ACC112 (cell line): ENCODE data around the gene PDE1A.

Experiments used
- H2AFZ ChIP-seq: fragments of 200-600 bp; sonication (generic); one replicate; pipeline ENCODE4 v1.6.0; 2017; ENCODE audit warnings: antibody characterized with exemption, low read length; ENCODE audit not compliant: unreplicated experiment
- H3K27ac ChIP-seq: fragments of 200-600 bp; sonication (generic); 2 replicates; pipeline ENCODE4 v1.5.1; 2014; ENCODE audit warnings: low read depth, mild to moderate bottlenecking, antibody characterized with exemption, low read length, moderate library complexity
- H3K27me3 ChIP-seq: fragments of 200-600 bp; sonication (generic); 2 replicates; pipeline ENCODE4 v1.6.1; 2014; ENCODE audit warnings: mild to moderate bottlenecking, antibody characterized with exemption, low read length, moderate library complexity, mixed read lengths; ENCODE audit not compliant: insufficient read depth
- H3K36me3 ChIP-seq: fragments of 200-600 bp; sonication (generic); 2 replicates; pipeline ENCODE4 v1.6.1; 2016; ENCODE audit warnings: mild to moderate bottlenecking, antibody characterized with exemption, low read length, moderate library complexity, mixed read lengths; ENCODE audit not compliant: insufficient read depth
- H3K4me1 ChIP-seq: fragments of 200-600 bp; sonication (generic); one replicate; pipeline ENCODE4 v1.6.1; 2016; ENCODE audit warnings: low read length, mixed read lengths; ENCODE audit not compliant: insufficient read depth, unreplicated experiment, control insufficient read depth
- H3K4me3 ChIP-seq: fragments of 200-600 bp; sonication (generic); 2 replicates; pipeline ENCODE4 v1.5.1; 2014; ENCODE audit warnings: mild to moderate bottlenecking, low read depth, low read length
- H3K79me2 ChIP-seq: fragments of 200-600 bp; sonication (generic); one replicate; pipeline ENCODE4 v1.6.0; 2016; ENCODE audit warnings: low read length; ENCODE audit not compliant: control insufficient read depth, unreplicated experiment, insufficient read depth

The PDE1A gene

DNA sequence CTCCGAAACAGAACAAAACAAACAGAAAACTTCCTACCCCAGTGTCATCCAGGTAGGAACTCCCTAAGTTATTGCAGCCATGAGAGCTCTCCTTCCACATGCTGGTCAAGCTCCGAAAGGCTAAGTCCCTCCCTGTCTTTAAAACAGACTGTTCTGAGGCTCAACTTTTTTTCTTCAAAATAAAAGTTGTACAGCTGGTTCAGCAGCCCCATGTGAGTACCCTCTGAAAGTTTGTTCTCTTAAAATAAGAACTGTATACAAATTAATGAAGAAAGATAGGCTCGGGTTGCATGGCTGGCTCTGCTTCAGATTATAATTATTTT, at the start of gene PDE1A:
PDE1A (minus strand) TSS at position 119 of the 323 bp plus-strand sequence.
- H3K4me1 ChIP-seq, result peaks cover 20% of the 10 kb centered on the region
- H2AFZ ChIP-seq, result peak within 1 kb of the TSS; percentile 94
- H3K4me3 ChIP-seq, result peak within 1 kb of the TSS; percentile 70
- H3K79me2 ChIP-seq, result no peaks in the 10 kb centered on the region
- no peaks in the 10 kb centered on the region for H3K36me3 ChIP-seq
- H3K27me3 ChIP-seq, result no peaks in the 10 kb centered on the region
- H3K27ac ChIP-seq, result 0 out of 2 replicates have a peak within 1 kb of the TSS, but pooled peaks have one; percentile 15

DNA sequence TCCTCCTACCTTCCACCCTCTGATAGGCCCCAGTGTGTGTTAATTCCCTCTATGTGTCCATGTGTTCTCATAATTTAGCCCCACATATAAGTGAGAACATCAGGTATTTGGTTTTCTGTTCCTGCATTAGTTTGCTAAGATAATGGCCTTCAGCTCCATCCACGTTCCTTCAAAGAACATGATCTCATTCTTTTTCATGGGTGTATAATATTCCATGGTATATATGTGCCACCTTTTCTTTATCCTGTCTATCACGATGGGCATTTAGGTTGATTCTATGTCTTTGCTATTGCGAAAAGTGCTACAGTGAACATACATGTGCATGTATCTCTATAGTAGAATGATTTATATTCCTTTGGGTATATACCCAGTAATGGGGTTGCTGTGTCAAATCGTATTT, 46.8 kb upstream of the PDE1A start:
- no peaks in the 10 kb centered on the region for H3K27me3 ChIP-seq
- H3K79me2 ChIP-seq, result no peaks in the 10 kb centered on the region
- H3K27ac ChIP-seq, result no peak overlapping the region
- H3K4me3 ChIP-seq, result no peak overlapping the region
- no peaks in the 10 kb centered on the region for H3K36me3 ChIP-seq
- no peaks in the 10 kb centered on the region for H3K4me1 ChIP-seq
- no peak overlapping the region for H2AFZ ChIP-seq

DNA sequence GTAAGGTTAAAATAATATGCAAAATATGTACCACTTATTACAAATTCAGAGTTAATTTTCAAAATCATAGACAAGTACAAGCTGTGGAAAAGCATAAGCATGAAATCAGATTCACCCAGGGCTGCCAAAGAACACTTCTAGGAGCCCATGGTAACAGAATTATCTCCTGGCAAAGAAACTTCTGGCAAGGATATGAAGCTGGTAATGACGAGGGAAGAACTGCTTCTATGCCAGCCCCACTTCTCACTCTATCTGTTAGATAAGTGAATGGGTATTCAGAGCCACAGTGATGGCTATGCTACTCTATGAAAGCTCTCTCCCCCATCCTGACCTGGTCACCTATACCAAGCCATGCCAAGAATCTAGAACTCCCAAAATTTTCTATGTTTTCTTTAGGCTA, 36.9 kb upstream of the PDE1A start:
- H3K4me1 ChIP-seq, result no peaks in the 10 kb centered on the region
- no peak overlapping the region for H2AFZ ChIP-seq
- H3K4me3 ChIP-seq, result no peak overlapping the region
- no peak overlapping the region for H3K27ac ChIP-seq
- no peaks in the 10 kb centered on the region for H3K79me2 ChIP-seq
- H3K27me3 ChIP-seq, result no peaks in the 10 kb centered on the region
- no peaks in the 10 kb centered on the region for H3K36me3 ChIP-seq

GRCh38 chr2:182456784-182457183, 29.9 kb upstream of the PDE1A start:
- no peaks in the 10 kb centered on the region for H3K79me2 ChIP-seq
- no peak overlapping the region for H2AFZ ChIP-seq
- no peaks in the 10 kb centered on the region for H3K27me3 ChIP-seq
- H3K4me1 ChIP-seq, result no peaks in the 10 kb centered on the region
- no peak overlapping the region for H3K27ac ChIP-seq
- no peaks in the 10 kb centered on the region for H3K36me3 ChIP-seq
- no peak overlapping the region for H3K4me3 ChIP-seq

DNA sequence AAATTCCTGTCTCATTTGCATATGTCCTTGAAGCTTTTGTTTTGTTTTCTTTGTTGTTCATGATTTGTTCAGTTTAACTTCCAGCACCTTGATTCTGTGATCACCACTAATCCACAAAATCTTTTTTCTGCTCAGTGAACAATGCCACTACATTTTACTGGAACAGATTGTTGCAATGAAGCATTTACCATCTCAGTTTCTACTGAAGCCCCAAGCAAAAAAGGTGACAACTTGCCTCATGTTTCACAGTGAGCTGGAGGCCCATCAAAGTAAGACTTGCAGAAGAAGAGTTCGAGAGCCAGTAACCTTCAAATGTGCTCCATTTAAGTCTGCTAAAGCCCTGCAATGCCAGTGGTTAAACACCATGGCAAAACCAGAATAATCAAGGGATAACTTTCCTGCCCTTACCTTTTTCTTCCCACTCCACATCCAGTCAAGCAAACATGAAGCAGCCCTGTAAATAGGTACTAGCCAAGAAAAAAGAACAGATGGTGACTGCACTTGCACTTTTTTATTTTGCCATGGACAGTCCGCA, 25.7 kb upstream of the PDE1A start:
- no peak overlapping the region for H2AFZ ChIP-seq
- H3K27ac ChIP-seq, result no peak overlapping the region
- H3K79me2 ChIP-seq, result no peaks in the 10 kb centered on the region
- no peaks in the 10 kb centered on the region for H3K36me3 ChIP-seq
- no peak overlapping the region for H3K4me3 ChIP-seq
- no peaks in the 10 kb centered on the region for H3K27me3 ChIP-seq
- peaks cover 10% of the 10 kb centered on the region for H3K4me1 ChIP-seq

DNA sequence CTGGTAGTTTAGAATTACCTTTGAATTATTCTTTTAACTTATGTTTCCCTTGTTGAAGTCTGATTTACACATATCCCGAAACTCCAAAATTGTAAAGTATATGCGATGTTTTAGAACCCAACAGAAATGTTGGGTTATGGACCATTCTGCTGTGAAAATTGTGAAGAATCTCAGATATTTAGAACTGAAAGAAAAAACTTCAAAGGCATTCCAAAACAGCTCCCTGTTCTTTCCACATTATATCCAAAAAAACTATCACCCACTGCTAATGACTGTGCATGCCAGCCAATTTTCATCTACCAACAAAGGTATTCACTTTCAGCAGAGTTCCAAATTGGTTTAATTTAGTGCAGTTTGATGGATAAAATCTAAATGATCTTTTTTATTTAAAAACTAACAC, 21.5 kb upstream of the PDE1A start:
- Histone ChIP-seq H2AFZ (no peak overlapping the region), H3K36me3 (no peaks in the 10 kb centered on the region), H3K27ac (peak overlapping the region; percentile 40; the same call in 1 of the 2 replicates)

GRCh38 chr2:182447863-182448262, 21.0 kb upstream of the PDE1A start:
- Histone ChIP-seq H3K79me2 (no peaks in the 10 kb centered on the region), H3K36me3 (no peaks in the 10 kb centered on the region), H3K4me1 (peaks cover 40% of the 10 kb centered on the region), H2AFZ (no peak overlapping the region), H3K27me3 (no peaks in the 10 kb centered on the region), H3K27ac (peak overlapping the region; percentile 40; the same call in 1 of the 2 replicates), H3K4me3 (no peak overlapping the region)

More for the DNA sequence above, 21.5 kb upstream of the PDE1A start:
- Histone ChIP-seq H3K4me3 (no peak overlapping the region), H3K27me3 (no peaks in the 10 kb centered on the region), H3K4me1 (peaks cover 40% of the 10 kb centered on the region), H3K79me2 (no peaks in the 10 kb centered on the region)

DNA sequence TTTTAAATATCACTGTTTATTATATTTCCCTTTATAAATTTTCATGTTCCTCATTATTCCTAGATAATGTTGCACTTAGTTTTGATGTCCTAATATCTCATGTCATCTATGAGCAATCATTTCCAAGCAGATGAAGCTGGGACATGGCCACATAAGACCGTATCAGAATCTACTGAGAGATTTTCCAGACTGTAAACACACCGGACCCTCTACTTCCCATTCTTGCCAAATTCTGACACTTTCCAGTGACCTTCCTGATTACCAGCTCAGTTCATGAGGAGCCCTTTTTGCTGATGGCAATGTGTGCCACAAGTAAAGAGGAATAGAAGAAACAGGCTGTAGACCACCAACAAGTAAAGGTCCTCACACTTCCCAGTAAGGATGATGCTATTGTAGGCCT, 20.3 kb upstream of the PDE1A start:
- Histone ChIP-seq H3K36me3 (no peaks in the 10 kb centered on the region), H3K4me1 (peaks cover 40% of the 10 kb centered on the region), H3K79me2 (no peaks in the 10 kb centered on the region), H3K27me3 (no peaks in the 10 kb centered on the region), H3K4me3 (no peak overlapping the region), H2AFZ (no peak overlapping the region), H3K27ac (no peak overlapping the region)

GRCh38 chr2:182446087-182446486, 19.3 kb upstream of the PDE1A start:
- Histone ChIP-seq H3K79me2 (no peaks in the 10 kb centered on the region), H3K27me3 (no peaks in the 10 kb centered on the region), H2AFZ (no peak overlapping the region), H3K27ac (peak overlapping the region; percentile 69; the same call in 1 of the 2 replicates), H3K36me3 (no peaks in the 10 kb centered on the region), H3K4me1 (peaks cover 40% of the 10 kb centered on the region), H3K4me3 (no peak overlapping the region)

DNA sequence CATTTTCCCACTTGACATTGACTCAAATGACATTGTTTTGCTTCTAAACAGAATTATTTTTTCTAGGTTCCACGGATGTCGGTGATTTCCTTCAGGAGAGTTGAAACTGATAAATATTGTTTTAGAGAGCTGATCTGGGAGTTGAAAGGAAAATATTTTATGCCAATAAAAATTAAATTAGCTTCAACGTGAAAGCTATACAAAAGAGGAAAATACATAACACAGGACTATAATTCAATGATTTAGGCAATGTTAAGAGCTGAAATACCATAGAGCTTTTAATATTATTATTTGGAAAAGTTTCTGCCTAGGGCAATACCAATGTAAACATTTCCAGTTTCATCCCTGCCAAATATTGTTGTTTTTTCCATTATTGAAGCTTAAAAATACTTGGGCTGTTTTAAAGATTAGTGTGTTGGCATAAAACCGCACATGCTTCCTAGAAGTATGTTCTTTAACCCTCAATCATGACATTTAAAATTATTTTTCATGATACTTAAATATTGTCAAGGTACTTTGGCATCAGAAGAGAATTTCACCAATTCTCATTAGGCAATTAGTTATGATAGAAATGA, 18.6 kb upstream of the PDE1A start:
- Histone ChIP-seq H3K36me3 (no peaks in the 10 kb centered on the region), H2AFZ (peak overlapping the region; percentile 47), H3K4me3 (peak overlapping the region; percentile 47), H3K27me3 (no peaks in the 10 kb centered on the region), H3K4me1 (peaks cover 40% of the 10 kb centered on the region), H3K27ac (peak overlapping the region; percentile 69), H3K79me2 (no peaks in the 10 kb centered on the region)

DNA sequence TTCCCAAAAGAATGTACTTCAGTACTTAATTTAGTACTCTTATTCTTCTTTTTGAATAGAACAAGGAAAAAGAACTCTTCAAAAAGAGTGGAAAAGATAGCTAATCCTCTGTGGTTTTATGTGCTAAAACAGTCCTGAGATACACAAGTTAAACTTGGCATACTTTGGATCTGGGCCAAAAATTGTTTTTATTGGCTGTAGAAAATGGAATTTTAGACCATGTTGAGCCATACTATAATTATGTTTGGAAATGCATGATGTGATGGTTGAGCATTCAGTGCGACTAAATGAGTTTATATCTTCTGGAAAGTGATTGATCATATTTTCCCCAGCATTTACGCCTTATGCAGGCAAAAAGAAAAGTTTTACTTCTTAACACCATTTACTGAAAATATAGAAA, 18.0 kb upstream of the PDE1A start:
- Histone ChIP-seq H3K36me3 (no peaks in the 10 kb centered on the region), H3K4me3 (peak overlapping the region; percentile 47; the same call in 1 of the 2 replicates), H2AFZ (peak overlapping the region; percentile 47), H3K27me3 (no peaks in the 10 kb centered on the region), H3K79me2 (no peaks in the 10 kb centered on the region), H3K27ac (peak overlapping the region; percentile 69), H3K4me1 (peaks cover 40% of the 10 kb centered on the region)
